ENCODE data around the gene MYOT. TPM values are rescaled to one million over a fixed set of nuclear protein-coding genes. Genes with fewer than 3 reads are reported as not detected.

The MYOT gene, protein sequence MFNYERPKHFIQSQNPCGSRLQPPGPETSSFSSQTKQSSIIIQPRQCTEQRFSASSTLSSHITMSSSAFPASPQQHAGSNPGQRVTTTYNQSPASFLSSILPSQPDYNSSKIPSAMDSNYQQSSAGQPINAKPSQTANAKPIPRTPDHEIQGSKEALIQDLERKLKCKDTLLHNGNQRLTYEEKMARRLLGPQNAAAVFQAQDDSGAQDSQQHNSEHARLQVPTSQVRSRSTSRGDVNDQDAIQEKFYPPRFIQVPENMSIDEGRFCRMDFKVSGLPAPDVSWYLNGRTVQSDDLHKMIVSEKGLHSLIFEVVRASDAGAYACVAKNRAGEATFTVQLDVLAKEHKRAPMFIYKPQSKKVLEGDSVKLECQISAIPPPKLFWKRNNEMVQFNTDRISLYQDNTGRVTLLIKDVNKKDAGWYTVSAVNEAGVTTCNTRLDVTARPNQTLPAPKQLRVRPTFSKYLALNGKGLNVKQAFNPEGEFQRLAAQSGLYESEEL
- not detected for total RNA-seq

DNA sequence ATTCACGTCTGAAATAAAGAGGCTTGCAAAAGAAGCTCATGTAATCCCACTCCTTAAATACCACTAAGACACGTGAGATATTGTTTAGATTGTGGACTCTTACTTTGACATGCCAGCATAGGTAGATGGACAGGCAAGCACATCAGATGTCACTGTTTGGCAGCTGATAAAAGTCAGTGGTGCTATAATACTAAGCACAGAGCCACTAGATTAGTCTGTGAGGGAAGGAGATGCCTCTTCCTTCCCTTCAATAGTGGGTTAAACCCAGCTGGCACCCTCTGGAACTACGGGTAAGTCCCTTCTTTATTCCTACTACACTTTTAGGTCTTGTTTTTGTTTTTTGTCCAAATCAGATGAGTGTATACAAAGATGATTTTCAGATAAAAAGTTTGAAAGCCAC, at the start of gene MYOT:
MYOT (plus strand) TSS at position 197 of the 400 bp plus-strand sequence. CDS start 2,792 bp downstream, outside the sequence.
- Mint-ChIP-seq H3K27ac (no peak within 1 kb of the TSS), H3K9me3 (ENCODE audit: insufficient read depth) (no peaks in the 10 kb centered on the region), H3K4me1 (ENCODE audit: low read depth) (peaks cover 2% of the 10 kb centered on the region), H3K27me3 (ENCODE audit: low read depth) (peaks cover 3% of the 10 kb centered on the region), H3K4me3 (no peak within 1 kb of the TSS), H3K36me3 (ENCODE audit: low read depth) (no peaks in the 10 kb centered on the region)
- POLR2A ChIA-PET, result interaction anchor here (0.6 kb wide), 1 partner anchor 22 kb away, joined by 3 read pairs; no protein-coding TSS in a partner anchor
- ATAC-seq, result no peak
- CTCF ChIA-PET, result interaction anchor here (1.2 to 1.5 kb wide), 2 partner anchors 22 to 39 kb away, joined by 3 to 4 read pairs; partner anchors contain the start of gene PKD2L2
- no peak for DNase-seq

DNA sequence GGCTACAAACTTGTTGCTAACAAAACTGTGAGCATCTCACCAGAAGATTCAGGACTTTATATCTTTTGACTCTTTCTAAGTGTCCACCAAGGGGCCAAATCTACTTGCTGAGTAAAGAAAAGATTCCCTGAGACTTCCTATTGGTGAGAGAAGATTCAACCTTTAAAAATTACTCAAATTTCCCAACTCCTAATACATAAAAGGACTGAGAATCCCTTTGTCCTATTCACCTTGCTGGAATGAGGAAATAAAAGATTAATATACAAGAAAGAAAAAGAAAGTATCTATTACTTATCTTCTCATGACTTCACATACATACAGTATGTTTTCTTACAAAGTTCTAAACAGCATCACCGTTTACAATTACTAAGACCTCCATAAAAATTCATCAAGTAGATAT, 47.9 kb upstream of the MYOT start:
- DNase-seq (no peak), ATAC-seq (no peak)
- CTCF ChIA-PET, result interaction anchor here (1.8 kb wide), 1 partner anchor 41 kb away, joined by 5 read pairs; no protein-coding TSS in a partner anchor
- Mint-ChIP-seq H3K27ac (no peak overlapping the region), H3K4me3 (no peak overlapping the region), H3K27me3 (ENCODE audit: low read depth) (peaks cover 3% of the 10 kb centered on the region), H3K9me3 (ENCODE audit: insufficient read depth) (no peaks in the 10 kb centered on the region), H3K4me1 (ENCODE audit: low read depth) (no peaks in the 10 kb centered on the region), H3K36me3 (ENCODE audit: low read depth) (no peaks in the 10 kb centered on the region)
- POLR2A ChIA-PET, result no interaction called here

DNA sequence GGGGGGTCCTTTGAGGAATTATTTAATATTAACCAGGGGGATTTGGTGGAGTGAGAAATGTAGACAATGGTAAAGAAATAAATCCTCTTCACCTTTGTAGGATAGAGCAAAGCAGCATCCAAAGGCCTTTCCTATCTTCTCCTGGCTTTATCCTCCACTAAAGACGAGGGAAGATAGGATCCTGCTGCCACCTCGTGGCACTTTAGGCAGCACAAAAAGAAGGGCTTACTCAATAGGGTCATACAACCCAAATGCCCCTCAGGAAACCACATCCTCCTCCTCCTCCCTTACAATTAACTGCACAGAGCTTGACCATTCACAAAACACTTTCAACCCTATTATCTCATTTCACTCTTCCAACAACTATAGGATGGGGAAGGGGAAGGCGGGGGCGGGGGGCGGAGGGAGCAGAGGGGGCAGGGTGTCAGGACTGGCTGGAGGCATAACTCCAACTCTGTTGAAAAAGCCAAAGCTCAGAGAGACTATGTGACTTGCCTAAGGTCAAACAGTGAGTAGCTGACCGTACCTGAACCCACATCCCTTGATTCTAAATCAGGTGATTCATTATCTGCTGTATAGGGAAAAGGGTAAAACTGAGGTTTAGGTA, 45.4 kb upstream of the MYOT start:
- DNase-seq, result no peak
- CTCF ChIA-PET, result interaction anchor here (1.2 kb wide), 1 partner anchor 42 kb away, joined by 3 read pairs; no protein-coding TSS in a partner anchor
- H3K4me1 Mint-ChIP-seq (ENCODE audit: low read depth), result no peaks in the 10 kb centered on the region
- H3K4me3 Mint-ChIP-seq, result no peak overlapping the region
- no peak for ATAC-seq
- no peak overlapping the region for H3K27ac Mint-ChIP-seq
- peaks cover 3% of the 10 kb centered on the region for H3K27me3 Mint-ChIP-seq (ENCODE audit: low read depth)
- POLR2A ChIA-PET, result no interaction called here
- no peaks in the 10 kb centered on the region for H3K36me3 Mint-ChIP-seq (ENCODE audit: low read depth)
- H3K9me3 Mint-ChIP-seq (ENCODE audit: insufficient read depth), result no peaks in the 10 kb centered on the region

DNA sequence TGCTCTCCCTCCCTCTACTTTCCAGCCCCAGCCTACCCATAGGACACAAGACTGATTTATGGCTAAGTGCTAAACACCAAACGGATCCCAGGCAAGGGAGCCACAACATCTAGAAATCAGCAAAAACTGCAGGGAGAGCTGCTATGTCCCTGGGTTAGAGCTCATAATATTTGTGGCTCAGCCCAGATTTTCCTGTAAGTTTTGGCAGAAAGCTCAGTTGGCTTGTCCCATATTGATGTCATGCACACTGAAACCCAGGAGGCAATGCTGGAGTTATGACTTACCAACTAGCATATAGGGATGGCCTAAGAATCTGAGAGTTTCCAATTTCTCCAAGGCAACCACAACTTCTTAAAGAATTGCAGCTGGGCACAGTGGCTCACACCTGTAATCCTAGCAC, 44.7 kb upstream of the MYOT start:
- Mint-ChIP-seq H3K27ac (no peak overlapping the region), H3K4me3 (no peak overlapping the region)
- POLR2A ChIA-PET, result no interaction called here

DNA sequence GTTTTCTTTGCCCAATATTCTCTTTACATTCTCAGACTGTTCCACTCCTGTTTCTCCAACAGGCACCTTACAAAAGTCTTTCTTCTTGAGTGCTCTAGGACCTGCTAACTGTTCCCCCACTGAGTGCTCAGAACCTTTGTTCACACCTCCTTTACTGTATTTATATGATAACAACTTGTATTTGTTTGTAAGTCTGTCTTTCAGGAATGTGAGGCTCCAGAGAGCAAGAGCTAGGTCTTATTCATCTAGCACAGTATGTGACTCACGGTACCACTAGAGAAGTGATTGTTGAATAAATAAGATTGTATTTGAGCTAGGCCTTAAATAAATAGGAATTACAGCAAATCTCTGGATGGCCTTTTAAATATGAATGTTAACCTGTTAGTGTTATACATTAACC, 42.5 kb upstream of the MYOT start:
- CTCF ChIA-PET, result interaction anchor here (1.4 to 1.8 kb wide), 2 partner anchors 46 to 252 kb away, joined by 4 to 6 read pairs; no protein-coding TSS in a partner anchor
- H3K27me3 Mint-ChIP-seq (ENCODE audit: low read depth), result peaks cover 4% of the 10 kb centered on the region
- no peaks in the 10 kb centered on the region for H3K9me3 Mint-ChIP-seq (ENCODE audit: insufficient read depth)
- ATAC-seq, result no peak
- no peak for DNase-seq
- H3K4me3 Mint-ChIP-seq, result no peak overlapping the region
- no peak overlapping the region for H3K27ac Mint-ChIP-seq
- H3K36me3 Mint-ChIP-seq (ENCODE audit: low read depth), result no peaks in the 10 kb centered on the region
- POLR2A ChIA-PET, result no interaction called here
- no peaks in the 10 kb centered on the region for H3K4me1 Mint-ChIP-seq (ENCODE audit: low read depth)

More for the DNA sequence above, 44.7 kb upstream of the MYOT start:
- DNase-seq (no peak), ATAC-seq (no peak)
- no peaks in the 10 kb centered on the region for H3K36me3 Mint-ChIP-seq (ENCODE audit: low read depth)
- CTCF ChIA-PET, result no interaction called here
- H3K27me3 Mint-ChIP-seq (ENCODE audit: low read depth), result peaks cover 3% of the 10 kb centered on the region
- H3K4me1 Mint-ChIP-seq (ENCODE audit: low read depth), result no peaks in the 10 kb centered on the region
- H3K9me3 Mint-ChIP-seq (ENCODE audit: insufficient read depth), result no peaks in the 10 kb centered on the region

DNA sequence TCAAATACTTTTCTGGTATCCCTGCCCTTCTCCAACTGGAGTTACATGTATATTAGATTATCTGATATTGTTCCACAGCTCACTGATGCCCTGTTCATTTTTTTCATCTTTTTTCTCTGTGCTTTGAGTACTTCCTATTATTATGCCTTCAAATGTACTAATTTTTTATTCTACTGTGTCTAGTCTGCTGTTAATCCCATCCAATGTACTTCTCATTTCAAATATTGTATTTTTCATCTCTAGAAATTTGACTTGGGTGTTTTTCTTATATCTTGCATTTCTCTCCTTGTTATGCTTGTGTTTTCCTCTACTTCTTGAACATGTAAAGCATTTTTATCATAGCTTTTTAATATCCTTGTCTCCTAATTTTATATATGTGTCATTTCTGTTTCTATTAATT, 41.6 kb upstream of the MYOT start:
- no peak for ATAC-seq
- CTCF ChIA-PET, result interaction anchor here (1.0 to 1.8 kb wide), 2 partner anchors 13 to 47 kb away, joined by 3 to 6 read pairs; no protein-coding TSS in a partner anchor
- H3K4me1 Mint-ChIP-seq (ENCODE audit: low read depth), result no peaks in the 10 kb centered on the region
- no peaks in the 10 kb centered on the region for H3K36me3 Mint-ChIP-seq (ENCODE audit: low read depth)
- peaks cover 4% of the 10 kb centered on the region for H3K27me3 Mint-ChIP-seq (ENCODE audit: low read depth)
- POLR2A ChIA-PET, result no interaction called here
- no peak overlapping the region for H3K27ac Mint-ChIP-seq
- DNase-seq, result no peak
- no peaks in the 10 kb centered on the region for H3K9me3 Mint-ChIP-seq (ENCODE audit: insufficient read depth)
- H3K4me3 Mint-ChIP-seq, result no peak overlapping the region

DNA sequence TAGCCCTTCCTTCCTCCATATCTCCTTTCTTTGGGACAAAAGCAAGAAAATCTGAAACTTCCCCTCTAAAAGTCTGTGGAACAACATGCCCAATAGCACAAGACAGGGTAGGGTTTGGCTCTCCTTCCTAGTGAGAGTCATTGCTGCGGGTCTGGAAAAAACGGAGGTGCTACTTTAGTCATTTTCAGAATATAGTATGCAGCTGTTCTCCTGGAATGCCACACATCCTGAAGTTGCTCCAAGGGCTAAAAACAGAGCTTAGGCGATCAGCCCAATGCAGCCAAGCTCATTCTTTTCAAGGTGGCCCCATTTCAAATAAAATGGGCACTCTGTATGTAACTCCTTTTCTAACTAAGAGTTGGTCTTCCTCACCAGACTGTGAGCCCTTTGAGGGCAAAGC, 39.5 kb upstream of the MYOT start:
- Mint-ChIP-seq H3K27me3 (ENCODE audit: low read depth) (peaks cover 4% of the 10 kb centered on the region), H3K9me3 (ENCODE audit: insufficient read depth) (no peaks in the 10 kb centered on the region), H3K4me3 (no peak overlapping the region), H3K36me3 (ENCODE audit: low read depth) (no peaks in the 10 kb centered on the region), H3K4me1 (ENCODE audit: low read depth) (no peaks in the 10 kb centered on the region), H3K27ac (no peak overlapping the region)
- CTCF ChIA-PET, result interaction anchor here (1.0 to 1.6 kb wide), 2 partner anchors 39 to 49 kb away, joined by 3 to 5 read pairs; partner anchors contain the start of gene MYOT
- POLR2A ChIA-PET, result no interaction called here
- ATAC-seq, result no peak
- no peak for DNase-seq

DNA sequence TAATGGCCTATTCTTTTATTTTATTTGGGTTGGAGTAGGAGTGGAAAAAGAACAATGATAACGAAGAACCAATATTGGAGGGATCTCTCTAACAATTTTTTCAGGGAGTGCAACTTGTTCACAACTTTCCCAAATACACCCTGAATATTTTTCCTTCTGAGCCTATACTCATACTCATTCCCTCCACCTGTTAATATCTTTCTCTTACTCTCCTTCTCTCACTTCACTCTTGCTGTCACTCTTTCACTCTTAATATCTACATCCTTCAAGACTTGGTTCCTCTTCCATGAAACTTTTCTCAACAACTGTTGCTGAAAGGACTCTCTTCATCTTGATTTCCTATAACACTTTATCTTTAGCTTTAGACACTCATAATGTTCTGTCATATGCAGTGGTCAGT, 39.0 kb upstream of the MYOT start:
- Mint-ChIP-seq H3K9me3 (ENCODE audit: insufficient read depth) (no peaks in the 10 kb centered on the region), H3K4me3 (no peak overlapping the region), H3K4me1 (ENCODE audit: low read depth) (no peaks in the 10 kb centered on the region), H3K27ac (no peak overlapping the region), H3K36me3 (ENCODE audit: low read depth) (no peaks in the 10 kb centered on the region), H3K27me3 (ENCODE audit: low read depth) (peaks cover 4% of the 10 kb centered on the region)
- ATAC-seq (no peak), DNase-seq (no peak)
- ChIA-PET CTCF (interaction anchor here (1.0 to 1.6 kb wide), 2 partner anchors 38 to 50 kb away, joined by 3 to 5 read pairs; partner anchors contain the start of gene MYOT), POLR2A (no interaction called here)

DNA sequence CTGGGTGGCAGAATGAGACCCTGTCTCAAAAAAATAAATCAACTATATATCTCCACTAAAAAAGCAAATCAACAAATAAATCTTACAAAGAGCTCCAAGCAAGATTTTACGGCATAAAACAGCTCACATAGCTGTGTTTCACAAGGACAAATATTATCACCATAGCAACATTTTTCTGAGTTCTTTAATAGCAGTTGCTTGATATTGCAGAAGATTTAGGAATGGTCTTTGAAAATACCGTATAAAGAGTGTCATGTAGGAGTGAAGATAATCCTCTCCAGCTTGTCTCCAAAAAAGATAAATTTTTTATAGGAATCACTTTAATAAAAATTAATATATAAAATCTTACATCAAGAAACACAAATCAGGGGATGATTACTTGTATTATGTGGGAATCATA, 36.6 kb upstream of the MYOT start:
- POLR2A ChIA-PET, result no interaction called here
- CTCF ChIA-PET, result interaction anchor here (1.1 kb wide), 1 partner anchor 32 kb away, joined by 3 read pairs; no protein-coding TSS in a partner anchor
- DNase-seq (no peak), ATAC-seq (no peak)
- Mint-ChIP-seq H3K4me1 (ENCODE audit: low read depth) (no peaks in the 10 kb centered on the region), H3K27ac (no peak overlapping the region), H3K27me3 (ENCODE audit: low read depth) (peaks cover 4% of the 10 kb centered on the region), H3K36me3 (ENCODE audit: low read depth) (no peaks in the 10 kb centered on the region), H3K9me3 (ENCODE audit: insufficient read depth) (no peaks in the 10 kb centered on the region), H3K4me3 (no peak overlapping the region)

DNA sequence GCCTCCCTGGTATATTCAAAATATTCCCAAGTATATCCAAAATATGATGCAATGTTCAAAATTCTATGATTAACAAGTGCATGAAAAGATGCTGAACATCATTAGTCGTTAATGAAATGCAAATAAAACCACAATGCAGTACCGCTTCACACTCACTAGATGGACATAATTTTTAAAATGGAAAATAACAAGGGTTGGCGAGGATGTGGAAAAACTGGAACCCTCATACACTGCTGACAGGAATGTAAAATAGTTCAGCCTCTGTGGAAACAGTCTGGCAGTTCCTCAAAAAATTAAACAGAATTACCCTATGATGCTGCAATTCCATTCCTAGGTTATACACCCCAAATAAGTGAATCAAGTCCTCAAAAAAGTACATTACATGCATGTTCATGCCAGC, 36.1 kb upstream of the MYOT start:
- no peak for DNase-seq
- no peak for ATAC-seq
- ChIA-PET POLR2A (no interaction called here), CTCF (interaction anchor here (1.1 kb wide), 1 partner anchor 33 kb away, joined by 3 read pairs; no protein-coding TSS in a partner anchor)
- Mint-ChIP-seq H3K9me3 (ENCODE audit: insufficient read depth) (no peaks in the 10 kb centered on the region), H3K4me3 (no peak overlapping the region), H3K4me1 (ENCODE audit: low read depth) (no peaks in the 10 kb centered on the region), H3K27me3 (ENCODE audit: low read depth) (peaks cover 4% of the 10 kb centered on the region), H3K36me3 (ENCODE audit: low read depth) (no peaks in the 10 kb centered on the region), H3K27ac (no peak overlapping the region)

DNA sequence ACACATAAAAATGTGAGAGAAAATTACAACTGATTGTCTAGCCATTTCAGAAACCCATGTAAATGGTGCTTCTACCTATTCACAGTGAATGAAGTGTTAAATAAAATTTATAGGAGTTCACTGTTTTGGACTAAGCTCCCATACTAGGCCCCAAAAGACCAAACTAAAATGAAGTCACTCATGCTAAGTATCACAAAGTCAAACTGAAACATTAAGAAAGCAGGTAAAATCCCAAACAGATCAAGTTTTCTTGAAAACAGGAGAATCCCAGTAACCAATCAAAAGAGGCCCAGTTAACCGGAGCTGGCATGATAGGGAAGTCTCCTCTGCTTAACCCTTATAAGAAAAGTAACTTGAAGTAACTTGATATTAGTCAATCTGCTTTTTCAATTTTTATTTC, 35.2 kb upstream of the MYOT start:
- Mint-ChIP-seq H3K4me1 (ENCODE audit: low read depth) (no peaks in the 10 kb centered on the region), H3K9me3 (ENCODE audit: insufficient read depth) (no peaks in the 10 kb centered on the region), H3K36me3 (ENCODE audit: low read depth) (no peaks in the 10 kb centered on the region), H3K27me3 (ENCODE audit: low read depth) (peaks cover 6% of the 10 kb centered on the region), H3K4me3 (no peak overlapping the region), H3K27ac (no peak overlapping the region)
- CTCF ChIA-PET, result no interaction called here
- DNase-seq (no peak), ATAC-seq (no peak)
- POLR2A ChIA-PET, result no interaction called here

DNA sequence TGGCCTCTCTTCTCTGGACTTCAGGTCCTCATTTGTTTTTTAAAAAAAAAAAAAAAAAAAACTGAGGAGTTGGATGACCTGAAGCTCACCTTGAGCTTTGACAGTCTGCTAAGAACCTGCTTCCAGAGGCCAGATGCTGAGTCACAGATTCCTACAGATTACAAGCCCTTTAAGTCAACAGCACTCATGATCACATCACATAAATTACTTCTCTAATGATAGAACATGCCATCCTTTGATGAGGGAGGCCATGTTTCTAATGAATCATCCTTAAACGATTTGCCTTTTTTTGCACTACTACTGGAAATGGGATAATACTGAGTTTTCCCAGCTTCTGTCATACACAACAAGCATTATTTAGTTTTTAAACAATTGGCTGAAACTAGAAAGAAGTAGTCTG, 34.2 kb upstream of the MYOT start:
- H3K4me3 Mint-ChIP-seq, result no peak overlapping the region
- ATAC-seq (no peak), DNase-seq (no peak)
- H3K4me1 Mint-ChIP-seq (ENCODE audit: low read depth), result no peaks in the 10 kb centered on the region
- H3K27me3 Mint-ChIP-seq (ENCODE audit: low read depth), result peaks cover 6% of the 10 kb centered on the region
- no peak overlapping the region for H3K27ac Mint-ChIP-seq
- H3K36me3 Mint-ChIP-seq (ENCODE audit: low read depth), result no peaks in the 10 kb centered on the region
- ChIA-PET POLR2A (no interaction called here), CTCF (no interaction called here)
- H3K9me3 Mint-ChIP-seq (ENCODE audit: insufficient read depth), result no peaks in the 10 kb centered on the region
